ENCODE results near the gene CCR7. TPM values are rescaled to one million over a fixed set of nuclear protein-coding genes. Genes with fewer than 3 reads are reported as not detected.
"Not testable (repeated sequence)": the region's sequence is repeated elsewhere in the genome, so short reads cannot be mapped to it uniquely, and the experiment has no call there.

CCR7 gene
- total RNA-seq, 1 donor from 2014 or later, result not detected

DNA sequence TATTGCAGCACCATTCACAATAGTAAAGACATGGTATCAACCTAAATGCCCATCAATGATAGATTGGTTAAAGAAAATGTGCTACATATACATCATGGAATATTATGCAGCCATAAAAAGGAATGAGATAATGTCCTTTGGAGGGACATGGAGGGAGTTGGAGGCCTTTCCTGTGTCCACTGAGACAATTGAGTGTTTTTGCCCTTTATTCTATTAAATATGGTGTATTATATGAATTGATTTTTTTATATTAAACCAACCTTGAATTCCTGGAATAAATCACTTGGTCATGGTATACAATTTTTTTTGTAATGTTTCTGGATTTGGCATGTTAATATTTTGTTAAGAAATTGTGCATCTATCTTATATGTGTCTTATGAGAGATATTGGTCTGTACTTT is 9.0 kb upstream of the CCR7 start:
- H3K36me3 Mint-ChIP-seq (ENCODE audit: low read depth, unreplicated experiment), result no peaks in the 10 kb centered on the region
- H3K4me3 ChIP-seq (ENCODE audit: insufficient read depth, low read depth, low read length), result no peak overlapping the region
- H3K4me3 Mint-ChIP-seq (ENCODE audit: unreplicated experiment), result no peak overlapping the region
- H3K4me1 Mint-ChIP-seq (ENCODE audit: low read depth, unreplicated experiment), result no peaks in the 10 kb centered on the region
- no peak for DNase-seq (ENCODE audit: low read depth)
- H3K27me3 ChIP-seq (ENCODE audit: insufficient read depth, low read length), result peaks cover 26% of the 10 kb centered on the region
- H3K27me3 Mint-ChIP-seq (ENCODE audit: low read depth, unreplicated experiment), result peaks cover 29% of the 10 kb centered on the region
- H3K4me1 ChIP-seq (ENCODE audit: insufficient read depth, low read length), result no peaks in the 10 kb centered on the region
- H3K9me3 Mint-ChIP-seq (ENCODE audit: unreplicated experiment), result peaks cover 28% of the 10 kb centered on the region
- no peak for FAIRE-seq
- H3K4me2 ChIP-seq (ENCODE audit: low read length), result no peak overlapping the region
- no peak overlapping the region for H3K27ac ChIP-seq (ENCODE audit: low read depth, low read length)
- H3K27ac Mint-ChIP-seq (ENCODE audit: unreplicated experiment), result no peak overlapping the region
- H3K9me3 ChIP-seq (ENCODE audit: insufficient read depth, low read depth, low read length), result no peaks in the 10 kb centered on the region
- no peak for TF ChIP-seq EZH2 (IDR thresholded peaks at IDR 0.05; ENCODE audit: insufficient read depth, low read length)
- TF ChIP-seq, protein P1, sequence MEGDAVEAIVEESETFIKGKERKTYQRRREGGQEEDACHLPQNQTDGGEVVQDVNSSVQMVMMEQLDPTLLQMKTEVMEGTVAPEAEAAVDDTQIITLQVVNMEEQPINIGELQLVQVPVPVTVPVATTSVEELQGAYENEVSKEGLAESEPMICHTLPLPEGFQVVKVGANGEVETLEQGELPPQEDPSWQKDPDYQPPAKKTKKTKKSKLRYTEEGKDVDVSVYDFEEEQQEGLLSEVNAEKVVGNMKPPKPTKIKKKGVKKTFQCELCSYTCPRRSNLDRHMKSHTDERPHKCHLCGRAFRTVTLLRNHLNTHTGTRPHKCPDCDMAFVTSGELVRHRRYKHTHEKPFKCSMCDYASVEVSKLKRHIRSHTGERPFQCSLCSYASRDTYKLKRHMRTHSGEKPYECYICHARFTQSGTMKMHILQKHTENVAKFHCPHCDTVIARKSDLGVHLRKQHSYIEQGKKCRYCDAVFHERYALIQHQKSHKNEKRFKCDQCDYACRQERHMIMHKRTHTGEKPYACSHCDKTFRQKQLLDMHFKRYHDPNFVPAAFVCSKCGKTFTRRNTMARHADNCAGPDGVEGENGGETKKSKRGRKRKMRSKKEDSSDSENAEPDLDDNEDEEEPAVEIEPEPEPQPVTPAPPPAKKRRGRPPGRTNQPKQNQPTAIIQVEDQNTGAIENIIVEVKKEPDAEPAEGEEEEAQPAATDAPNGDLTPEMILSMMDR (IDR thresholded peaks at IDR 0.05; ENCODE audit: insufficient read depth, low read depth, low read length), result no peak
- H4K20me1 ChIP-seq (ENCODE audit: insufficient read depth, low read length), result no peaks in the 10 kb centered on the region
- no peaks in the 10 kb centered on the region for H3K36me3 ChIP-seq (ENCODE audit: insufficient read depth, low read length)
- H3K79me2 ChIP-seq (ENCODE audit: insufficient read depth, low read length), result no peaks in the 10 kb centered on the region
- H3K9ac ChIP-seq (ENCODE audit: low read length), result no peak overlapping the region
- H2AFZ ChIP-seq (ENCODE audit: low read depth, low read length), result no peak overlapping the region

DNA sequence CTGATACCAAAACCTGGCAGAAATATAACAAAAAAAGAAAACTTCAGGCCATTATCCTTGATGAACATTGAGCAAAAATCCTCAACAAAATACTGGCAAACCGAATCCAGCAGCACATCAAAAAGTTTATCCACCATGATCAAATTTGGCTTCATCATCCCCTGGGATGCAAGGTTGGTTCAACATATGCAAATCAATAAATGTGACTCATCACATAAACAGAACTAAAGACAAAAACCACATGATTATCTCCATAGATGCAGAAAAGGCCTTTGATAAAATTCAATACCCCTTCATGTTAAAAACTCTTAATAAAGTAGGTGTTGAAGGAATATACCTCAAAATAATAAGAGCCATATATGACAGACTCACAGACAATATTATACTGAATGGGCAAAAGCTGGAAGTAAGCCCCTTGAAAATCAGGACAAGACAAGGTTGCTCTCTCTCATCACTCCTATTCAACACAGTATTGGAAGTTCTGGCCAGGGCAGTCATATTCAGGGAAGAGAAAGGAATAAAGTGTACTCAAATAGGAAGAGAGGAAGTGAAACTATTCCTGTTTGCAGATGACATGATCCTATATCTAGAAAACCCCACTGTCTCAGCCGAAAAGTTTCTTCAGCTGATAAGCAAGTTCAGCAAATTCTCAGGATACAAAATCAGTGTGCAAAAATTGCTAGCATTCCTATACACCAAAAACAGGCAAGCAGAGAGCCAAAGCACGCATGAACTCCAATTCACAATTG is 7.1 kb upstream of the CCR7 start:
- not testable (repeated sequence) for DNase-seq (ENCODE audit: low read depth); H3K27ac ChIP-seq (ENCODE audit: low read depth, low read length); H3K36me3 ChIP-seq (ENCODE audit: insufficient read depth, low read length); H3K4me3 Mint-ChIP-seq (ENCODE audit: unreplicated experiment); H3K79me2 ChIP-seq (ENCODE audit: insufficient read depth, low read length); H3K9me3 ChIP-seq (ENCODE audit: insufficient read depth, low read depth, low read length); H3K4me3 ChIP-seq (ENCODE audit: insufficient read depth, low read depth, low read length); H3K4me1 Mint-ChIP-seq (ENCODE audit: low read depth, unreplicated experiment); FAIRE-seq; H2AFZ ChIP-seq (ENCODE audit: low read depth, low read length); H3K36me3 Mint-ChIP-seq (ENCODE audit: low read depth, unreplicated experiment); H3K9ac ChIP-seq (ENCODE audit: low read length); H3K4me1 ChIP-seq (ENCODE audit: insufficient read depth, low read length); H3K4me2 ChIP-seq (ENCODE audit: low read length); H3K27ac Mint-ChIP-seq (ENCODE audit: unreplicated experiment); H4K20me1 ChIP-seq (ENCODE audit: insufficient read depth, low read length)
- peaks cover 29% of the 10 kb centered on the region for H3K27me3 Mint-ChIP-seq (ENCODE audit: low read depth, unreplicated experiment)
- peaks cover 30% of the 10 kb centered on the region for H3K27me3 ChIP-seq (ENCODE audit: insufficient read depth, low read length)
- H3K9me3 Mint-ChIP-seq (ENCODE audit: unreplicated experiment), result peaks cover 34% of the 10 kb centered on the region

DNA sequence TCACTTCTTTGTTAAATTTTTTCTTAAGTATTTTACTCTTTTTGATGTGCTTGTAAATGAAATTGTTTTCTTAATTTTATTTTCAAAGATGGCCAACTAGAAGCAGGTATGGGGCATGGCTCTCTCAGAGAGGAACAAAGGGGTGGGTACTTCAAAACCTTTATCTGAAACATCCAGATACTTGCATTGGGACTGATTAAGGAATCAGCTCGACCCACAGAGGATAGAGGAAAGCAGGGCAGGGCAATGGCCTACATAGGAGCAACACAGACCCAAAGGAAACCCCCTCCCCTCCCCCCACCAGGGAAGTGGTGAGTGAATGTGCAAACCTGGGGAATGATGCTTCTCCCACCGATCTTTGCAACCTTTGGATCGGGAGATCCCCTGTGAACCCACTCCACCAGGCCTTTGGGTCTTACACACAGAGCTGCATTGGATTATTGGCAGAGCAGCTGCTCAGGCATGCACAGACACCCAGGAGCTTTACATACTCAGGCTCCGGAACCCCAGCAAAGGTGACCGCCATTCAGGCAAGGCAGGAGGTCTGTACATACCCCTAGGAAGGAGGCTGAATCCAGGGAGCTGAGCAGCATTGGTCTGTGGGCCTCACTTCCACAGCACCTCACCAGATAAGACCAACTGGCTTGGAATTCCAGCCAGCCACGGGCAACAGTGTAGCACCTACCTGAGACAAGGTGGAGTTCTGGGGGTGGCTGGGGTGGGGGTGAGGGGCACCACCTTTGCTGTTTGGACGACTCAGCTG is 3.0 kb upstream of the CCR7 start:
- Histone ChIP-seq H3K4me1 (ENCODE audit: insufficient read depth, low read length) (no peaks in the 10 kb centered on the region), H3K27ac (ENCODE audit: low read depth, low read length) (no peak overlapping the region), H3K9ac (ENCODE audit: low read length) (no peak overlapping the region), H4K20me1 (ENCODE audit: insufficient read depth, low read length) (no peaks in the 10 kb centered on the region), H3K4me2 (ENCODE audit: low read length) (no peak overlapping the region), H3K4me3 (ENCODE audit: insufficient read depth, low read depth, low read length) (no peak overlapping the region), H3K27me3 (ENCODE audit: insufficient read depth, low read length) (peaks cover 46% of the 10 kb centered on the region), H3K79me2 (ENCODE audit: insufficient read depth, low read length) (no peaks in the 10 kb centered on the region), H3K9me3 (ENCODE audit: insufficient read depth, low read depth, low read length) (peaks cover 3% of the 10 kb centered on the region), H2AFZ (ENCODE audit: low read depth, low read length) (no peak overlapping the region), H3K36me3 (ENCODE audit: insufficient read depth, low read length) (no peaks in the 10 kb centered on the region)
- H3K27me3 Mint-ChIP-seq (ENCODE audit: low read depth, unreplicated experiment), result peaks cover 44% of the 10 kb centered on the region
- H3K27ac Mint-ChIP-seq (ENCODE audit: unreplicated experiment), result no peak overlapping the region
- no peak for TF ChIP-seq EZH2 (IDR thresholded peaks at IDR 0.05; ENCODE audit: insufficient read depth, low read length)
- TF ChIP-seq, protein P1 (IDR thresholded peaks at IDR 0.05; ENCODE audit: insufficient read depth, low read depth, low read length), result no peak
- no peaks in the 10 kb centered on the region for H3K4me1 Mint-ChIP-seq (ENCODE audit: low read depth, unreplicated experiment)
- no peak for DNase-seq (ENCODE audit: low read depth)
- peaks cover 3% of the 10 kb centered on the region for H3K36me3 Mint-ChIP-seq (ENCODE audit: low read depth, unreplicated experiment)
- FAIRE-seq, result no peak
- no peak overlapping the region for H3K4me3 Mint-ChIP-seq (ENCODE audit: unreplicated experiment)
- H3K9me3 Mint-ChIP-seq (ENCODE audit: unreplicated experiment), result peaks cover 28% of the 10 kb centered on the region

Data from astrocyte (in vitro differentiated cells and primary cell).